ENCODE measurements around the gene RPS27L.

- TF ChIP-seq POLR2AphosphoS5 (IDR thresholded peaks at IDR 0.05; ENCODE audit: low read depth, low read length) (no peak), TAF1 (IDR thresholded peaks at IDR 0.05; ENCODE audit: low read depth, low read length) (0 out of 2 replicates have a peak, but pooled peaks have one; percentile 34), POLR2A (IDR thresholded peaks at IDR 0.05; ENCODE audit: low read depth, low read length) (no peak)
Observed at GRCh38 chr15:63121382-63122001, 35.8 kb downstream of the RPS27L start, which contains the start of gene LACTB.
